ENCODE results near the gene SNAP23.
"Not testable (repeated sequence)": the region's sequence is repeated elsewhere in the genome, so short reads cannot be mapped to it uniquely, and the experiment has no call there.

The SNAP23 gene

DNA sequence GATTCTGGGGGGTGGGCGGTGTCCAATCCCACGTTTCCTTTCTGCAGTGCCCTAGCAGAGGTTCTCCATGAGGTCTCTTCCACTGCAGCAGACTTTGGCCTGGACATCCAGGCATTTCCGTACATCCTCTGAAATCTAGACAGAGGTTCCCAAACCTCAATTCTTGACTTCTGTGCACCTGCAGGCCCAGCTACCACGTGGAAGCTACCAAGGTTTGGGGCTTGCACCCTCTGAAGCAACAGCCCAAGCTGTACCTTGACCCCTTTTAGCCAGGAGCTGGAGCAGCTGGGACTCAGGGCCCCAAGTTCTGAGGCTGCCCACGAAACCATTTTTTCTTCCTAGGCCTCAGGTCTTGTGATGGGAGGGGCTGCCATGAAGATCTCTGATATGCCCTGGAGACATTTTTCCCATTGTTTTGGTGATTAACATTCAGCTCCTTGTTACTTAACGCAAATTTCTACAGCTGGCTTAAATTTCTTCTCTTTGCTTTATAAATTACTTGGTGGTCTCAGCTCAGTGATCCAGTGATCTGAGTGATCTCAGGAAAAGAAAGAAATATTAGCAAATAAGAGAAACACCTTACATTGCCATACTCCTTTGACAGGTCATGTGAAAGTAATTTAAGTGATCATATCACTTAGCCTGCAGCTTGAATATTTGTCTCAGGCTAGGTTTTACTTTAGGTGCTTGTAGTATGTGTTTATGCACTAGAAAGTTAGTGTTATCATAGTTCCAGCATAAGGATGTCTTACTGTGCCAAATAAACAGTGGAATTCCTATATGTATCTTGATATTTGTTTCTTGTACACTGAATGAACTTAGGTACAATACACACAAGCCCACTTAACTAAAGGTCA is 3.0 kb downstream of the SNAP23 start:
- DNase-seq (ENCODE audit: low read depth), result no peak

GRCh38 chr15:42499858-42500609 is 4.6 kb downstream of the SNAP23 start:
- DNase-seq (ENCODE audit: low read depth), result no peak

DNA sequence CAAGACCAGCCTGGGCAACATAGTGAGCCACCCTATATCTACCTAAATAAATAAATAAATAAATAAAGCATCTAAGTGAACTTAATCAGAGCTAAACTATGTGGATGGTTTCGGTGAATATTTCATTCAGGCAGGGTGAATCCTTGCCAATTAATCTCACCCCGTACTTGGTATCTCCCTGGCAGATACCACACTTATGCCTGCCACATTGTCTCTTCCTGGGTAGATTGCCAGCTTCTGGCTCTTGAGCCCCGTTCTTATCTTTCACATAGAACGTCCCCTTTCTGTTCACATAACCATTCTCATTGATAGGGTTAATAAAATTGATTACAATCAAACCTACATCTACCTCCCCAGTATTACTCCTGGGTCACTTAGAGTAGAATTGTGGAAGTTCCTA is 7.0 kb downstream of the SNAP23 start:
- no peak for DNase-seq (ENCODE audit: low read depth)

DNA sequence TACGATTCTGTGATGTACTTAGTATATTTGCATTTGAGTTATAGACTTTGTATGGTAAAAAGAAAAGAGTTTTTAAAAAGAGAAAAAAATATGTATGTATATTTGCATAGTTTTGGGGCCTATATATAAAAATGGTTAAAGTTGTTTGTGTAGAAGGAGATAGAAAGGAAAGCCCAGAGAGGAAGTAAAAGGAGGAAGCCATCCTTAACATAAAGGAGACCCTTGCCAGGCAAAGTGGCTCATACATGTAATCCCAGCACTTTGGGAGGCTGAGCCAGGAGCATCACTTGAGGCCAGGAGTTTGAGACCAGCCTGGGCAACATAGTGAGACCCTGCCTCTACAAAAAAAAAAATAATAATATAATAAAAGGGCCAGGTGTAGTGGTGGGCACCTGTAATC is 8.4 kb downstream of the SNAP23 start:
- no peak for DNase-seq (ENCODE audit: low read depth)

DNA sequence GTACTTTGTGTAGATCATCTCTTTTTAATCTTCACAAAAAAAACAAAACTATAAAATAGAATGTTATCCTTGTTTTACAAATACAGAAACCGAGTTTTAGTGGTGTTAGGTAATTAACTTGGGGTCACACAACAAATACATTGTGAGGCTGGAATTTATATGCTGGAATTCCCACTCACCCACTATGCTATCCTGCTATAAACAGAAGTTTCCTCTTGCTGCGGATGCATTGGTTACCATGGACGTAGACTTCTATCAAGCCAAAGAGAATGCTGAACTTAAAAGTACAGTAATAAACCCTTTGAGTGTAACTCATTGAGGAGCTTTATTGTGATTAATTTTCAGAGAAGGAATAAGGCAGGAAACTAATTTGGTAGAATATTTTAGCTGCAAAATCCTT is 9.2 kb downstream of the SNAP23 start:
- DNase-seq (ENCODE audit: low read depth), result no peak

- no peak for DNase-seq (ENCODE audit: low read depth)
Observed at GRCh38 chr15:42507514-42507913, 12.1 kb downstream of the SNAP23 start.

- DNase-seq (ENCODE audit: low read depth), result no peak
Observed at GRCh38 chr15:42508263-42508690, 12.8 kb downstream of the SNAP23 start.

DNA sequence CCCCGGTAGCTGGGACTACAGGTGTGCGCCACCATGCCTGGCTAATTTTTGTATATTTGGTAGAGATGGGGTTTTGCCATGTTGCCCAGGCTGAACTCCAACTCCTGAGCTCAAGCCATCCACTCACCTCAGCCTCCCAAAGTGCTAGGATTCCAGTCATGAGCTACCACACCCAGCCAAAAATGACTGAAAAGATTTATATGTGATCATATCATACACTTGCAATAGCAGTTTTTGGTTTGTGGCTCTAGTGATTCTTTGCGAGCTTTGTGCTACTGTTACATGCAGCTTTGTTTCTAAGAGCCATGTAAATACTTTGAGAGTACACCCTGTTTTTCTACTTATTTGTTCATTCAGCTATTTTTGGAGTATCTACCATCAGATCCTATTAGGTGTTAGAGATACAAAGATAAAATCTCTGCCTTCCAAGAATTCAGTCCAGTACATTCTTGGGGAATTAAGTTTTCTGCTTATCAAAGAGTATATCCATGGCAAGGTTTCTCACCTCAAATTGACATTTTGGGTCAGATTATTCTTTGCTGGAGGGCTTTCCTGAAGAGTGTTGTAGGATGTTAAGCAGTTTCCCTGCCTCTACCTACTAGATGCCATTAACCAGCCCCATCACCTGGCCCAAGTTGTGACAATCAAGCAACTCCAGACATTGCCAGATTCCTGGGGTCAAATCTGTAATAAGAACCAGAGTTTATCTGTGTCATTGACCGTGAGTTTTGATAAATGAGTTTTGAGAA is 15.0 kb downstream of the SNAP23 start:
- DNase-seq (ENCODE audit: low read depth), result no peak

DNA sequence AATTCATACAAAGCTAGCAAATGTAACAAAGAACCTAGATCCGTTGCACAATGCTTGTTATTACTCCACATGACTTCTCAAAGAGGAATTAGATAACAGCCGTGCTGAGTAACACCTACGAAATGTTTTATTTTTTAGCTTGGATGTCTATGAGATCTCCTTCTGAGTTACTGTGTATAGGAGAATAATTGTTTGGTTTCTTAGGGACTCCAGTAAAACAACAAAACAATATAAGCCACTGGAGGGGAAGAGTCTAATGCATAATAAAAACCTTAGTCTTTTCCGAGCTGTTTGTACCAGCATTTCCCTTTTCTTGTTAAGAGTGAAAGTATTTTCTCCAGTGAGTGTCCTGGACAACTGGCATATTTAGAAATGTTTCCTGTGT is 15.6 kb downstream of the SNAP23 start:
- DNase-seq (ENCODE audit: low read depth), result no peak

- no peak for DNase-seq (ENCODE audit: low read depth)
Observed at GRCh38 chr15:42523331-42523730, 27.9 kb downstream of the SNAP23 start.

DNA sequence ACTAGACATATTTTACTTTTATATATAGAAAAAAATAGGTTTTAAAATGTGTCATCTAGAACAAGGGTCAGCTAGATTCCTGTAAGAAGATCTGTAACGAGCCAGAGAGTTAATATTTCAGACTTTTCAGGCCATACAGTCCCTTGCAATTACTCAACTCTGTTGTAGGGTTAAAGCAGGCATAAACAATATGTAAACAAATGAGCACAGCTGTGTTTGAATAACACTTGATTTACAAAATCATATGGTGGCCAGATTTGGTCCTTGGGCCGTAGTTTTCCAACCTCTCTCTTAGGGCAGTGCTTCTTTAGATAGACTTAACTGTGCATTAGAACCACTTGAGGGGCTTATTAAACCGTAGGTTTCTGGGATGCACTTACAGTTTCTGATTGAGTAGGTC is 33.5 kb downstream of the SNAP23 start:
- DNase-seq (ENCODE audit: low read depth), result no peak

- no peak for DNase-seq (ENCODE audit: low read depth)
Observed at GRCh38 chr15:42533246-42533645, 37.8 kb downstream of the SNAP23 start.

- DNase-seq (ENCODE audit: low read depth), result no peak
Observed at GRCh38 chr15:42544853-42545629, 49.6 kb downstream of the SNAP23 start.

GRCh38 chr15:42547918-42548248 is 52.4 kb downstream of the SNAP23 start:
- no peak for DNase-seq (ENCODE audit: low read depth)

GRCh38 chr15:42548249-42549031 is 53.0 kb downstream of the SNAP23 start, which contains the start of the genes HAUS2 and LRRC57:
Gene HAUS2, plus strand, starts transcription at chr15:42548838. Its CDS starts 35 bp downstream, at chr15:42548873.
Gene LRRC57, minus strand, starts transcription at chr15:42548793. Its CDS starts 359 bp downstream, at chr15:42548434.
- DNase-seq (ENCODE audit: low read depth), result peak; percentile 66

GRCh38 chr15:42549032-42549491 is 53.6 kb downstream of the SNAP23 start:
- peak; percentile 15 for DNase-seq (ENCODE audit: low read depth)

GRCh38 chr15:42549741-42550392 is 54.4 kb downstream of the SNAP23 start:
- no peak for DNase-seq (ENCODE audit: low read depth)

- DNase-seq (ENCODE audit: low read depth), result no peak
Observed at GRCh38 chr15:42553554-42553953, 58.1 kb downstream of the SNAP23 start.

DNA sequence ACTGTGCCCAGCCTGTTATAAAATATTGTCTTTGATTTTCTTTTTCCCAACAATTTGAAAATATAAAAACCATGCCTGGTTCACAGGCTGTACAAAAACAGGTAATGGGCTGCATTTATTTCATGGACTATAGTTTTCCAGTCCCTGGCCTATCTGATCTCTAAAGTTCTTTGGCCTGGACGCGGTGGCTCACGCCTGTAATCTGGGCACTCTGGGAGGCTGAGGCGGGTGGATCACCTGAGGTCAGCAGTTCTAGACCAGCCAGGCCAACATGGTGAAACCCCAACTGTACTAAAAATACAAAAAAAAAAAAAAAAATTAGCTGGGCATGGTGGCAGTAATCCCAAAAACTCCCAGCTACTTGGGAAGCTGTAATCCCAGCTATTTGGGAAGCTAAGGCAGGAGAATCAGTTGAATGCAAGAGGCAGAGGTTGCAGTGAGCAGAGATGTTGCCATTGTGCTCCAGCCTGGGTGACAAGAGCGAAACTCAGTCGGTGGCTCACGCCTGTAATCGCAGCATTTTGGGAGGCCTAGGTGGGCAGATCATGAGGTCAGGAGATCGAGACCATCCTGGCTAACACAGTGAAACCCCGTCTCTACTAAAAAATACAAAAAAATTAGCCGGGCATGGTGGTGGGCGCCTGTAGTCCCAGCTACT is 61.2 kb downstream of the SNAP23 start:
- not testable (repeated sequence) for DNase-seq (ENCODE audit: low read depth)

DNA sequence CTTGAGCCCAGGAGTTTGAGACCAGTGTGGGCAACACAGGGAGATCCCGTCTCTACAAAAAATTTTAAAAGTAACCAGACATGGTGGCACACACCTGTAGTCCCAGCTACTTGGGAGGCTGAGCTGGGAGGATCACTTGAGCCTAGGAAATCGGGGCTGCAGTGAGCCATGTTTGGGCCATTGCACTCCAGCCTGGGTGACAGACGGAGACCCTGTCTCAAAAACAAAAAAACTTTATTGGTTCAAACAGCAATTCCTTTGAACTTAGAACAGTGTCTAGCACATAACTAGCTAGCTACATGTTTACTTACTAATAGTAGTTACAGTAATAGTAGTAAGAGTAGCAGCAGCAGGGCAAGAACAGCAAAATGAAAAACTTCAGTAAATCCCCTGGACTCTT is 63.3 kb downstream of the SNAP23 start:
- DNase-seq (ENCODE audit: low read depth), result no peak

All from CMK (cell line).